ENCODE data around the gene SRMS. TPM values are rescaled to one million over a fixed set of nuclear protein-coding genes. Genes with fewer than 3 reads are reported as not detected.
"Not testable (repeated sequence)": the region's sequence is repeated elsewhere in the genome, so short reads cannot be mapped to it uniquely, and the experiment has no call there.

The SRMS gene
- total RNA-seq, 1 donor: not detected

DNA sequence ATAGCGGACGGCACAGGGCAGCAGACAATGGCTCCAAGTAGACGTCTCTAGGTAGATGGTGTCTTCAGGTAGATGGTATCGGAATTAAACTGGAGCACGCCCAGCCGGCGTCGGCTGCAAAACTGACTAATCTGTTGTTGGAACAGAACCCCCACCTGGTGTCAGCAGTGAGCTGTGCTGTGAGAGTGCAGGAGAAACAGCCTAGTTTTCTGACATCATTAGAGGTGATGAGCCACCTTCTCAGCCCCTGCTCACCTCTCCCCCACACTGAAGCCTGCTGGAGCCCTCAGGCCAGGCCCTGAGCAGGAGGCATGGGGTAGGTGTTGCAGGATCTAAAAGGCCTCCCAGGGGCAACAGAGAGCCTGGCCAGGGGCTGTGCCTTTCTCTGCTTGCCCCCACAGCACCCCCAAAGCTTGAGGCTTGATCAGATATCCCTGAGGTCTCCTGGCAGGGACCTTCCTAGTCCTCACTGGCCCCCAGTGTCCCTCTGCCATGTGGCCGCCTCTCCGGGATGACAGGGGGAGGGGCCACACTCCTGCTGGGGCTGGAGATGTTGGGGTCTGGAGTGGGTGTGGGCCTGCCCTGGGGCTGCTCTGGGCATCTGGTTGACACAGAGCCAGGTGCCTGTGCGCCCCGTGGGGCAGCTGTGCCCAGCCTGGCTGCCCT lies 33.4 kb upstream of the SRMS start:
- DNase-seq (ENCODE audit: low read depth in 2 of 3, low spot score in 2 of 3): peak; percentile 46 to 86 (median 67)

GRCh38 chr20:63579017-63579694 lies 31.6 kb upstream of the SRMS start:
- no peak for DNase-seq (ENCODE audit: low read depth in 2 of 3, low spot score in 2 of 3)

- DNase-seq (ENCODE audit: low read depth in 2 of 3, low spot score in 2 of 3): no peak
Measured at GRCh38 chr20:63578224-63579016, 30.9 kb upstream of the SRMS start.

DNA sequence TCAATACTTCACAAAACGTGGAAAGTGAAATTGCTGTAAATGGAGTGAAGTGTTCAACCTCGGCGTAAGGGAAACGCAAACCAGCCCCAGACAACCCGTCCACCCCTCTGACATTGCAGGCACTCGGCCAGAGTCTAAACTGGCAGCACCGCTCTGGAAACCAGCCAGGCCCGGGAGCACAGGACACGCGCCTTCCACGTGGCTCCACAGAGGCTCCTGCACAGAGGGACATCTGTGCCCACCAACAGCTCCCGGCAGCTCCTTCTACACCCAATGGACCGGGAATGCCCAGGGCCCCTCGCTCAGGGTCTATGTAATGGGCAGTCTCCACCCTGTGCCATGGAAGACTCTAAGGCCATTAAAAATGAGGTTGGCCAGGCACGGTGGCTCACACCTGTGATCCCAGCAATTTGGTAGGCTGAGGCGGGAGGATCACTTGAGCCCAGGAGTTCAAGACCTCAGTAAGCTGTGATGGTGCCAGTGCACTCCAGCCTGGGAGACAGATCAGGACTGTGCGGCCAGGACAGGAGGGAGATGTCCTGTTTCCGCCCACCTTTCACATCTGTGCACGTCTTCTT lies 29.9 kb upstream of the SRMS start:
- DNase-seq (ENCODE audit: low read depth in 2 of 3, low spot score in 2 of 3): no peak

DNA sequence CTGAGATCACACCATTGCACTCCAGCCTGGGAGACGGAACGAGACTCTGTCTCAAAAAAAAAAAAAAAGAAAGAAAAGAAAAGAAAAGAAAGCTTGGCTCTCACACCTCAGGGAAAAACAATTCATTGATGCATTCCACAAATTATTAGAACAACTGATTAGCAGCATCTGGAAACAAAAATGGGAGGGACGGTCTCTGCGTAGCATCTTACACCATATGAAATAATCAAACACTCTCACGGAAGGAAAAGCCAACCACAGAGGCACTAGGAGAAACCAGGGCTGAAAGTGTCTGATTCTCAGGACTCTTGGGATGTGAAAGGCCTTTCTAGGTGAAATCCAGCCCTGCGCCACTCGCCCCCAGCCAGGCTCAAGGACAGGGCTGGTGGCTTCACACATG lies 28.8 kb upstream of the SRMS start:
- no peak for DNase-seq (ENCODE audit: low read depth in 2 of 3, low spot score in 2 of 3)

DNA sequence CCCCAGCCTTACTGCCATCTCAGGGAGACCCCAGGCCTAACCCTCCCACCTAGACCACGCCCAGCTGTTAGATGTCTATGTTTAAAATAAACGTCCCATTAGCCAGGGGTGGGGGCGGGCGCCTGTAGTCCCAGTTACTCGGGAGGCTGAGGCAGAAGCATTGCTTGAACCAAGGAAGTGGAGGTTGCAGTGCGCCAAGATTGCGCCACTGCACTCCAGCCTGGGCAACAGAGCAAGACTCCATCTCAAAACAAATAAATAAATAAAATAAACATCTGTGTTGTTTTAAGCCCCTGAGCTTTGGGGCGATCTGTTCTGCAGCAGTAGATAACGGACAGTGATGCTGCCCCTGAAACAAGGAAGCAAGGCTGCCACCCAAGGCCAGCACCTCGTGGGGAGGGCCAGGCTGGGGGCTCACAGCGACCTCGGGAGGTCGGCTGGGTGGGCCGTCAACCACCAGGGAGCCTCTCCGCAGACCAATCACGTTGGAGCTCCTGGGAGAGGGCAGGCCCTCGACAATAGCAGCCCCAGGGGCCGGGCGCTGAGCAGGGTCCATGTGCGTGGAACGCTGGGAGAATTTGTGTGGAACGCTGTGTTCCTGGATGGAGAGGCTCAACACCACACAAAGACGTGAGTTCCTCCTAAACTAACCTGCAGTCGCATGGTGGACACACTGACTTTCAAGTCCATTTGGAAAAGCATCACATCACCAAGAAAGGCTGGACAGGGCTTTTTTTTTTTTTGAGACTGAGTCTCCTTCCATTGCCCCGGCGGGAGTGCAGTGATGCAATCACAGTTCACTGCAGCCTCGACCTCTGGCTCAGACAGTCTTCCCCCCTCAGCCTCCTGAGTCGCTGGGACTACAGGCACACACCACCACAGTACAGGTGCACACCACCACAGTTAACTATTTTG lies 27.5 kb upstream of the SRMS start:
- no peak for DNase-seq (ENCODE audit: low read depth in 2 of 3, low spot score in 2 of 3)

DNA sequence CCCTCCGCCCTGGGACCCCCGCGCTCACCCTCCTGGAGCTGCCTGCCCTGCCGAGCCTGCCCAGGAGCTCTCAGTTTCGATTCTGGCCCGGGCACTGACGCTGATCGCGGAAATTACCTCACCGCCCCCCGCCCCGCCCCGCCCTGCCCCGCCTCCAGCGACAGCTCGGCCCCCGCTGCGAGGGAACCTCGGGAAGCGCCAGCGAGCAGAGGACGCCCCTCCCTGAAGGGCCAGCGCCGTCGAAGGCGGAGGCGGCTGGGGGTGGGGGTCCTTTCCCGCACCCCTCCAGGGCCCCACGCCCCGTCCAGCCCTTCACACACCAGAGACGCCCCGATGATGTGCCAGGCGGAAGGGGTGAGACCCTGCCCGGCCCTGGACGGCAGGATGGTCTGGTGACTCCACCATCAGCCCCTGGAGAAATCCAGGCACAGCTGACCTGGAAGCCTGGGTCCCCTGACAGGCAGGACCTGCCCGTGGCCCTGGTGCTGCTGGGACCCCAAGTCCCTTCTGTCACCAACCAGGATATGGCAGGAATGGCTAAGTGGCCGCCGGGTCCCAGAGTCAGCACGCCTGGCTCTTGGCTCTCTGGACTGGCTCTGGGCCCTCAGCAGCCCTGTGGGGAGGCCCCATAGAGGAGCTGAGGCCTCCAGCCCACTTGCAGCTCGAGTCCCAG lies 26.7 kb upstream of the SRMS start, which contains the start of gene HELZ2:
Gene HELZ2, minus strand, starts transcription at position 84 of the 673 bp plus-strand sequence. CDS start 1,854 bp downstream, outside the sequence.
- peak in 2 of 3 donors; percentile 68 to 74 for DNase-seq (ENCODE audit: low read depth in 2 of 3, low spot score in 2 of 3)

DNA sequence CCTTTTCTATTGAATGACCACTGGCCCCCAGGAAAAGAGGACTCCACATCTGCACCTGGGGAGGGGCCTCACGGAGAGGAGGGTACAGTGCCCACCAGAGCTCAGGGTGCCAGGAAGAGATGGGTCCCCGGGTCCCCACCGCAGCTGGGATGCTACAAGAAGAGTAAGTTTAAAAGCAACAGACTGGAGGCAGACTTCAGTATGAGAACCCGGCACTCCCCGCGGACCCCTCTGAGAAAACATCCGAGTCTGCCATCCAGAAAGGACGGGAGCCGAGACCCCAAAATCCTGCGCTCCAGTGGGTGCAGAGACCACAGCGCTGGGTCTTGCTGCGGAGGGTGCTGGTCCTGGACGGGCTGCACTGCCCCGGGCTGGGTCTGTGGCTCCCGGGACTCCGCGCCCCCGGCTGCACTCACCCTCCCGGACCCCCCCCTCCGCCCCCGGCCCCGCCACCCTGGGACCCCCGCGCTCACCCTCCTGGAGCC lies 26.1 kb upstream of the SRMS start:
- DNase-seq (ENCODE audit: low read depth in 2 of 3, low spot score in 2 of 3): peak in 1 of 3 donors; percentile 17

- no peak for DNase-seq (ENCODE audit: low read depth in 2 of 3, low spot score in 2 of 3)
Measured at GRCh38 chr20:63572788-63573646, 25.5 kb upstream of the SRMS start.

DNA sequence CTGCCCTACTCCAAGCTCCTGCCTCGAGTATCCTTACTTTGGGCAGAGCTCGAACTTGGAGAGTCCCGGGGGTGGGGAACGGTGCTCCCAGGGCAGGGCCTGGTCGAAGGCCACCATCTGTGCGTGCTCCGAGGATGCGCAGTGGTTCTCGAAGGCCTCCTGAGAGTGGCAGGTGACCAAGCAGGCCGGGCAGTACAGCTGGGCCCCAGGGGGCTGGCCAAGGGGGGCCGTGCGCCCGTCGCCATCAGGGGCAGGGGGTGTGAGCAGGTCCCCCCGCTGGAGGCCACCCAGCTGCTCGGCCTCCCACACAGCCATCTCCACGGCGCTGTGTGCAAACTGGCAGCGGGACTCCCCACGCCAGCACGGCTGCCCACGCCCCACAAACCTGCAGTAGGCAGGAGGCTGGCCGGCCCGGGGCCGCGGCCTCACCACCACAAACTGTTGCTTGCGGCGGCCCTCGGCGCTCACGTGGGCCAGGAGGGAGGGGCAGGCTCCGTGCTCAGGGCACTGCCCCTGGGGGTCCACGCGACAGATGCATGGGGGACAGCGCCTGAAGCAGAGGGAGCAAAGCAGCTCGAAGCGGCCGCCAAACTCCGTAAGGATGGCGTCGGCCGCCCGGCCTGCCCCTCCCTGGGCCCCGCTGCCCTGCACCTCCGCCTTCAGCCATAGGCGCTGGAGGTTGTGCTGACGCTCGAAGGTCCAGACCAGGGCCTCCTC lies 24.7 kb upstream of the SRMS start:
- no peak for DNase-seq (ENCODE audit: low read depth in 2 of 3, low spot score in 2 of 3)

DNA sequence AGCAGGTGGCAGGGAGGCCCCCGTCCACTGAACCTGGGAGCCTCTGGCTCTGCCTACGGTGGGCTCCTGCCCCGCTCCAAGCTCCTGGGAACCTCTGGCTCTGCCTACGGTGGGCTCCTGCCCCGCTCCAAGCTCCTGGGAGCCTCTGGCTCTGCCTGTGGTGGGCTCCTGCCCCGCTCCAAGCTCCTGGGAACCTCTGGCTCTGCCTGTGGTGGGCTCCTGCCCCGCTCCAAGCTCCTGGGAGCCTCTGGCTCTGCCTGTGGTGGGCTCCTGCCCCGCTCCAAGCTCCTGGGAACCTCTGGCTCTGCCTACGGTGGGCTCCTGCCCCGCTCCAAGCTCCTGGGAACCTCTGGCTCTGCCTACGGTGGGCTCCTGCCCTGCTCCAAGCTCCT lies 23.5 kb upstream of the SRMS start:
- DNase-seq (ENCODE audit: low read depth in 2 of 3, low spot score in 2 of 3): not testable (repeated sequence)

DNA sequence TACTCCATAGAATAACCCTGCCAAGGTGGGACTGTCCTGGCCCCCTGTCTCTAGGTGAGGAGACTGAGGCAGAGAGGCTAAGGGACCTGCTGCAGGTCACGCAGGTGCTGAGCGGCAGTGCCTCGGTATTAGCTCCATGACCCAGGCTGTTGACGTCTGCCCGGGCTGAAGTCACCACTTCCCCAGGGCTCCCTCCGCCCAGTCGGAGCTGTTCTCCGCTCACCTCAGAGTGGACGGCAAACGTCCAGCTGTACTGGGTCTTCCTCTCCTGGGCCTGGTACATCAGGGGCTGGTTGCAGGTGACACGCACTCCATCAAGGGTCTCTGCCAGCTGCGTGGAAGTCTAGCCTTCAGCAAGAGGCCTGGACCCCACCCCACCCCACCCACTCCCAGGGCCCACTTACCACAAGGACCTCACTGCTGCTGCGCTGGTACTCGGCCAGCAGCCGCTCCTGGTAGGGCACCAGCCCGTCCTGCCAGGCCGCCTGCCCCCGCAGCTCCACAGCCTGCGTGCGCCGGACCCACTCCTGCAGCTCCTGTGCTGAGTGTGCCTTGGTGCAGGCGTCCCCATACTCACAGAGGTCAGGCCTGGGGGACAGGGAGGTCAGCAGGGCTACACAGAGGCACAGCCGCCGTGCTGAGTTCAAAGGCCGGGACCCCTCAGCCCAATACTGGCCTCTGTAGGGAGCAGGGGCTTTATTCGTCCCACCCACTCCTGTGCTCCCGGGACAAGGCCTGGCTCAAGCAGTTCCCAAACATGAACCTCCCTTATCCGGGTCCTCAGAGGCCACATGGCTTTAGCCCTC lies 22.9 kb upstream of the SRMS start:
- no peak for DNase-seq (ENCODE audit: low read depth in 2 of 3, low spot score in 2 of 3)

- DNase-seq (ENCODE audit: low read depth in 2 of 3, low spot score in 2 of 3): peak in 1 of 3 donors; percentile 27
Measured at GRCh38 chr20:63568986-63569949, 21.7 kb upstream of the SRMS start.

DNA sequence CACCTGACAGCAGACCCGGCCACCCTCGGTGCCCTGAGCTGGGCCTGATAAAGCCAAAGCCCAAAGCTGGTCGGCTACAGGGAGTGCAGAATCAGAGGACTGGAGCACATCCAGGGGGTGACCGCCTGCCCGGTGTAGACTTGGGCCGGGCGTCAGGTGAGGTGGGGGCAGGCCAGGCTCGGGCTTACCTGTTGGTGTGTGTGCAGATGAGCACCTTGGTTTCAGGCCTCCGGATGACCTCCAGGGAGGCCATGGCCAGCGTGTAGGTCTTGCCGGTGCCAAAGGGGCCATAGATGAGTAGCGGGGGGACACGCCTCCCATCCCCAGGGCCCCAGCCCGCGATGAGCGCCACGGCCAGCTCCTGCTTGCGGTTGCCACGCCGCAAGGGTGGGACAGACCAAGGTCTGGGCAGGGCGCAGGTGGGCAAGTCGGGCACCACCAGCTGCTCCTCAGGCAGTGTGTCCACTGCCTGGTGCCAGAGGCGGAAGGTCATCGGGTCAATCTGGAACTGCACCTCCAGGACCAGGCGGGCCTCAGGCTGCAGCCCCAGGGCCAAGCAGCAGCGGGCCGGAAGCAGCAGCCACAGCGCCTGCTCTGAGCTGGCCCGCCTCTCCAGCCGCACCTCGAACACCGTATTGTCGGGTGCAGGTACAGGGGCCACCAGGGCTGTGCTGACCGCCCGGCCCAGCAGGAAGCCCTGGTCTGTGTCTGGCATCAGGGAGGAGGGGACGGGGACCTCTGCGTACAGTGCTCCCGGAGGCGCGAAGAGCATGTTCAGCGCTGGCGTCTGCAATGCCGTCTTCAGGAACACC lies 20.8 kb upstream of the SRMS start:
- DNase-seq (ENCODE audit: low read depth in 2 of 3, low spot score in 2 of 3): no peak
